ENCODE data around the gene RPGRIP1.
"Not testable (repeated sequence)": the region's sequence is repeated elsewhere in the genome, so short reads cannot be mapped to it uniquely, and the experiment has no call there.

The RPGRIP1 gene

GRCh38 chr14:21302013-21302835 is 22.3 kb downstream of the RPGRIP1 start:
- DNase-seq (ENCODE audit: low read depth), result no peak

- not testable (repeated sequence) for DNase-seq (ENCODE audit: low read depth)
These were observed 22.9 kb downstream of the RPGRIP1 start for GRCh38 chr14:21302836-21303140.

- DNase-seq (ENCODE audit: low read depth), result no peak
These were observed 27.8 kb downstream of the RPGRIP1 start for GRCh38 chr14:21307637-21308036.

DNA sequence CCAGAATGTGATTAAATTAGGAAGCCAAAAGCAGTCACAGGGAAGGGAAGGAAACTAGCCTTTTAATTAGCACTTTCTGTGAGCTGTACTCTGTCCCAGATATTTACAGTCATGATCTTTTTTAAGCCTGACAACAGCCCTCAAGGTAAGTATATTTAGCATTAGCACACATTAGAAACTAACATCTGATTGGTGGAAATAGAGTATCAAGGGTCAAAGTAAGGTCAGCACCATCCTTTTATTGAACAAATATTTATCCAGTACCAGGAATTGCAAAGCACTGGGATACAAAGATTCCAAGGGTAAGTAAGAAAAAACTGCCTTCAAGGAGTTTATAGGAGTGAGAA is 28.2 kb downstream of the RPGRIP1 start:
- DNase-seq (ENCODE audit: low read depth), result no peak

DNA sequence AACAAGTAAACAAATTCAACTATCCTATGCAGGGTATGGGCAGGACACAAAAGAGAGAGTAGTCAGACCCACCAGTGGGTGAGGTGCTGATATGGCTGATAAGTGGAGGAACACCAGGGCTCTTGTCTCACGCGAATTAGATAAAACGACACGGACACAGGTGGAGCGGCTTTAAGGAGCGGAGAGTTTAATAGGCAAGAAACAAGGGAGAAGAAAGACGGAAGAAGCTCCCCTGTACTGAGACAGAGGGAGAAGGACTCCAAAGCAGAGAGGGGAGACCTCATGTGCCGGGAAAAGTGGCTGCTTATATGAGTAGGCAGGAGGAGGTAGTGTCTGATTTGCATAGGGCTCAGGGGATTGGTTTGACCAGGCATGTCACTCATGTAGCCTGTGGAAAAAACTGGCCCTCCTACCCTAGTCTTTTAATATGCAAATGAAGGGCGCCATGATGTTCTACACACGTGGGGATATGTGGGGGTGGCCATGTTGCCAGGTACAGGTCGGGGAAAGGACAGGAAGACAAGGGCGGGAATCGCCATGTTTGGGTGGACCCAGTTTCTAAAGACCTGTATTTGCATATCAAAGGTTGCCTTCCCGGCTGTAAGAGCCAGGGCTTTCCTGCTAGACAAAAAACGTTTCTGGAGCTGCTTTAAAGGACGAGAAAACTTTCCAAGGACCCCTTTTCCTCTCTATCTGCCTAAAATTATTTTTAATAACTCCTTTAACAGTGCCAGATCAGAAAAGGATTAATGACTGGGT is 28.8 kb downstream of the RPGRIP1 start:
- peak; percentile 47 for DNase-seq (ENCODE audit: low read depth)

DNA sequence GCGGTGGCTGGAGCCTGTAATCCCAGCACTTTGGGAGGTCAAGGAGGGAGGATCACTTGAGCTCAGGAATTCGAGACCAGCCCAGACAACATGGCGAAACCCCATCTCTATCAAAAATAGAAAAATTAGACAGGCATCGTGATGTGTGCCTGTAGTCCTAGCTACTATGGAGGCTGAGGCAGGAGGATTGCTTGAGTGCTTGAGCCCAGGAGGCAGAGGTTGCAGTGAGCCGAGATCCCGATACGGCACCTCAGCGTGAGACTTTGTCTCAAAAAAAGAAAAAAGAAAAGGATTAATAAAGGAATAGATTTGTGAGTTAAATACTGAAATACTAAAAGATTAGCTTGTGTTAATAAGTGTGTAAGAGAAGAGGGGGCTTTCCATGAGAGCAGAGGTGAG is 29.4 kb downstream of the RPGRIP1 start:
- DNase-seq (ENCODE audit: low read depth), result no peak

- no peak for DNase-seq (ENCODE audit: low read depth)
These were observed 30.1 kb downstream of the RPGRIP1 start for GRCh38 chr14:21309956-21310355.

GRCh38 chr14:21311614-21312013 is 31.7 kb downstream of the RPGRIP1 start:
- DNase-seq (ENCODE audit: low read depth), result no peak

- no peak for DNase-seq (ENCODE audit: low read depth)
These were observed 33.6 kb downstream of the RPGRIP1 start for GRCh38 chr14:21313512-21313911.

- no peak for DNase-seq (ENCODE audit: low read depth)
These were observed 37.5 kb downstream of the RPGRIP1 start for GRCh38 chr14:21317398-21317797.

GRCh38 chr14:21320913-21321312 is 41.0 kb downstream of the RPGRIP1 start:
- no peak for DNase-seq (ENCODE audit: low read depth)

DNA sequence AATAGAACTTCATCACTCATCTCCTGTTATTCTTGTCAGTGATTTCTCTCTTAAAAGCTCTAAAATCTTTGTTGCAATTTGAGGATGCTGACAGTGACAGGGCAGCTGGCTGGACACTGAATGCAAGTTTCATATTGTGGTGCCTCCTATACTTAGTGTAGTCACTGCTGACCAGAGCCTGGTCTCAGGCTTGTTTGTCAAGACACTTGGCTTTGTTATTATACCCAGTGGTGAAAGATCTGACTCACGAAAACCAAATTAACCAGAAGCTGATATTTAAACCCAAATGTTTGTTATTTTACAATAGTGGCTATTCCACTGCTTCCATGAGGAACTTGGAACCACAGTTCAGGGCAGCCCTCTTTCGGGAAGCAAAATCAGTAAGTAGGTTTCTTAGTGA is 42.8 kb downstream of the RPGRIP1 start:
- DNase-seq (ENCODE audit: low read depth), result no peak

- no peak for DNase-seq (ENCODE audit: low read depth)
These were observed 47.1 kb downstream of the RPGRIP1 start for GRCh38 chr14:21326972-21327371.

All from activated T-cell treated with anti-CD3 and anti-CD28 coated beads for 1 hour (primary cell).